GM12878 (cell line): Measurements from ENCODE around the gene ADAM30. TPM values are rescaled to one million over a fixed set of nuclear protein-coding genes. Genes with fewer than 3 reads are reported as not detected.

Experiments
- ATAC-seq: fragments of 200-7000 bp; cut with Tn5 transposase; 3 replicates; pipeline ENCODE4 v1.9.1; 2020; ENCODE audit warnings: mild to moderate bottlenecking, moderate library complexity
- BruUV-seq: library from RNA; stranded (reverse); fragments of 400-500 nt; replicated peaks from 2 replicates; lab custom pipeline; 2021; lab: Mats Ljungman, UMichigan
- CTCF ChIA-PET: fragments of 300-600 bp; sonication (Branson Sonifier 250); formaldehyde crosslinking; extraction: SDS; loops from one replicate; lab custom pipeline; 2021; ENCODE audit warnings: inconsistent platforms; lab: Yijun Ruan, JAX
- POLR2A ChIA-PET: fragments of 350-600 bp; formaldehyde crosslinking; extraction: SDS; loops from one replicate; lab custom pipeline; 2021; ENCODE audit warnings: inconsistent platforms; lab: Charles Lee
- RAD21 ChIA-PET: fragments of 300-600 bp; sonication (Branson Sonifier 250); formaldehyde crosslinking; loops from one replicate; lab custom pipeline; 2023; ENCODE audit warnings: antibody characterized with exemption; ENCODE audit not compliant: unreplicated experiment; lab: Charles Lee
- SMC1A ChIA-PET: fragments of 300-600 bp; sonication (Branson Sonifier 250); formaldehyde crosslinking; loops from one replicate; lab custom pipeline; 2023; ENCODE audit not compliant: unreplicated experiment, uncharacterized antibody; lab: Charles Lee
- DNase-seq: peaks from one replicate; pipeline ENCODE4 v3.0.0-alpha.2; 2011; ENCODE audit warnings: low read depth, low spot score
- FAIRE-seq: peaks from 3 replicates; lab custom pipeline; 2011; peaks lifted over from hg19 to GRCh38; lab: Jason Lieb, UNC
- H2AFZ ChIP-seq: 2 replicates; pipeline ENCODE4 v1.6.0; 2011; ENCODE audit warnings: low read depth, low read length, control low read depth; ENCODE audit not compliant: control insufficient read depth
- H3K27ac ChIP-seq: 2 replicates; pipeline ENCODE4 v1.5.1; 2011; ENCODE audit warnings: control low read depth; ENCODE audit not compliant: control insufficient read depth, insufficient read depth
- H3K27me3 ChIP-seq, 2 experiments: replicated peaks in 1 of 2; 2 replicates each; pipeline versions ENCODE4 v1.6.0 to v1.6.1; 2011; ENCODE audit warnings: low read length in 1 of 2; ENCODE audit not compliant: control insufficient read depth in 2 of 2, insufficient read depth in 2 of 2
- H3K36me3 ChIP-seq, 2 experiments: 2 replicates each; pipeline ENCODE4 v1.5.1; 2011; ENCODE audit warnings: low read length in 1 of 2; ENCODE audit not compliant: control insufficient read depth in 2 of 2, insufficient read depth in 2 of 2
- H3K4me1 ChIP-seq: 2 replicates; pipeline ENCODE4 v1.6.1; 2011; ENCODE audit warnings: mild to moderate bottlenecking, low read length, moderate library complexity, mixed read lengths; ENCODE audit not compliant: control insufficient read depth, insufficient read depth
- H3K4me2 ChIP-seq: 2 replicates; pipeline ENCODE4 v1.6.0; 2011; ENCODE audit warnings: control low read depth; ENCODE audit not compliant: control insufficient read depth, insufficient read depth
- H3K4me3 ChIP-seq: fragments of 200-600 bp; sonication (generic); 2 replicates; pipeline ENCODE4 v1.5.1; 2016
- H3K79me2 ChIP-seq: 2 replicates; pipeline ENCODE4 v1.6.0; 2011; ENCODE audit warnings: low read length; ENCODE audit not compliant: control insufficient read depth, insufficient read depth
- H3K9ac ChIP-seq: 2 replicates; pipeline ENCODE4 v1.8.0; 2011; ENCODE audit warnings: low read length, control low read depth, mixed read lengths; ENCODE audit not compliant: control insufficient read depth, insufficient read depth
- H3K9me3 ChIP-seq: replicated peaks from 3 replicates; pipeline ENCODE4 v1.5.1; 2011; ENCODE audit warnings: mild to moderate bottlenecking, low read length; ENCODE audit not compliant: control insufficient read depth, insufficient read depth
- H4K20me1 ChIP-seq: 2 replicates; pipeline ENCODE4 v1.6.0; 2011; ENCODE audit not compliant: control insufficient read depth, insufficient read depth
- BACH1 ChIP-seq: fragments of 450-650 bp; IDR thresholded peaks from 2 replicates; pipeline ENCODE4 v1.6.1; 2017; ENCODE audit warnings: mild to moderate bottlenecking, borderline replicate concordance
- CEBPB ChIP-seq, 2 experiments: fragments of 150-350 bp in 1 of 2; IDR thresholded peaks; 2 replicates each; pipeline ENCODE4 v1.6.1; 2012 to 2014; ENCODE audit warnings: low read depth in 2 of 2, low read length in 2 of 2, borderline replicate concordance in 1 of 2, inconsistent platforms in 1 of 2
- EED ChIP-seq: sonication (generic); IDR thresholded peaks from 2 replicates; pipeline ENCODE4 v1.6.1; 2016; ENCODE audit warnings: antibody characterized with exemption, low read depth
- HDAC2 ChIP-seq: fragments of 200-600 bp; sonication (generic); IDR thresholded peaks from 2 replicates; pipeline ENCODE4 v1.6.1; 2017
- MLLT1 ChIP-seq: fragments of 450-650 bp; IDR thresholded peaks from 2 replicates; pipeline ENCODE4 v1.6.1; 2016; ENCODE audit warnings: mild to moderate bottlenecking
- MYB ChIP-seq: fragments of 150-350 bp; IDR thresholded peaks from 2 replicates; pipeline ENCODE4 v1.6.1; 2014; ENCODE audit warnings: mild to moderate bottlenecking, low read depth, low read length, borderline replicate concordance
- SMARCA5 ChIP-seq: fragments of 450-650 bp; IDR thresholded peaks from 2 replicates; pipeline ENCODE4 v1.6.1; 2017; ENCODE audit warnings: mild to moderate bottlenecking
- in situ Hi-C: fragments of 300-500 bp; cut with MboI; formaldehyde crosslinking; loops from 9 replicates; pipeline ENCODE4 v1.14.3; 2018; ENCODE audit warnings: mixed read lengths
- intact Hi-C: fragments of 100-400 bp; cut with micrococcal nuclease; formaldehyde crosslinking; loops from one replicate; pipeline ENCODE4 v1.14.2; 2022; ENCODE audit not compliant: unreplicated experiment
- polyA plus RNA-seq, 11 experiments: library from polyadenylated mRNA; depleted of rRNA in 4 of 11; unstranded in 6 of 11; stranded (reverse) in 5 of 11; fragments of >200 nt; fragmentation: Nextera tagmentation in 4 of 11; fragmentation: Illumina TruSeq in 1 of 11; extraction: Ambion mirVana in 4 of 11; extraction: Trizol in 1 of 11; gene quantifications; 1 replicate in 1 of 11; 2 replicates in 10 of 11; pipeline versions ENCODE4 v1.2.1 to v1.2.3, GENCODE V29; 2011 to 2016; ENCODE audit warnings: inconsistent platforms in 2 of 11, missing spikeins in 2 of 11, low read depth in 1 of 11
- total RNA-seq, 4 experiments: library from RNA; depleted of rRNA in 3 of 4; stranded (reverse); fragments of >200 nt in 3 of 4; fragmentation: Illumina TruSeq in 1 of 4; extraction: Trizol in 1 of 4; gene quantifications; 2 replicates each; pipeline versions ENCODE4 v1.2.1 to v1.2.3, GENCODE V29; 2013 to 2021
- TF ChIP-seq, protein P1 (sequence below): IDR thresholded peaks from 2 replicates; pipeline ENCODE4 v1.6.1; 2011; ENCODE audit warnings: borderline replicate concordance, low read depth, mild to moderate bottlenecking, moderate library complexity, mixed read lengths, low read length; ENCODE audit not compliant: insufficient read depth; ENCODE audit errors: extremely low read length

ADAM30 gene
- total and polyA plus RNA-seq, 10 of the 15 experiments (the other 5 are each of a cell fraction or from before 2014, with no cell fraction given) = not detected

- no peak overlapping the region for H3K27ac ChIP-seq
- H3K9ac ChIP-seq = no peak overlapping the region
- intact Hi-C loops (loop anchor here (5.0 kb wide), 1 partner anchor 80 kb away; no protein-coding TSS in a partner anchor), in situ Hi-C loops (no loop called here)
- no peaks in the 10 kb centered on the region; a peak in 2 of 4 replicates for H3K27me3 ChIP-seq
- no peaks in the 10 kb centered on the region; the same call in 2 of the 3 replicates for H3K9me3 ChIP-seq
- no TSS peak for BruUV-seq
- ChIA-PET POLR2A (no interaction called here), CTCF (interaction anchor here (1.0 kb wide), 1 partner anchor 15 kb away, joined by 3 read pairs; no protein-coding TSS in a partner anchor), SMC1A (no interaction called here), RAD21 (no interaction called here)
- no peaks in the 10 kb centered on the region for H3K36me3 ChIP-seq
- FAIRE-seq = no peak
- TF ChIP-seq SMARCA5 (no peak), HDAC2 (no peak), BACH1 (no peak), EED (no peak), MLLT1 (no peak), MYB (no peak), CEBPB (IDR thresholded peaks at IDR 0.05; ENCODE audit: borderline replicate concordance in 1 of 2, low read depth in 2 of 2, low read length in 2 of 2) (no peak)
- TF ChIP-seq, protein P1, sequence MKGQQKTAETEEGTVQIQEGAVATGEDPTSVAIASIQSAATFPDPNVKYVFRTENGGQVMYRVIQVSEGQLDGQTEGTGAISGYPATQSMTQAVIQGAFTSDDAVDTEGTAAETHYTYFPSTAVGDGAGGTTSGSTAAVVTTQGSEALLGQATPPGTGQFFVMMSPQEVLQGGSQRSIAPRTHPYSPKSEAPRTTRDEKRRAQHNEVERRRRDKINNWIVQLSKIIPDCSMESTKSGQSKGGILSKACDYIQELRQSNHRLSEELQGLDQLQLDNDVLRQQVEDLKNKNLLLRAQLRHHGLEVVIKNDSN = no peak
- H2AFZ ChIP-seq = no peak overlapping the region
- no peak for DNase-seq
- H4K20me1 ChIP-seq = no peaks in the 10 kb centered on the region
- no peaks in the 10 kb centered on the region for H3K79me2 ChIP-seq
- no peak overlapping the region for H3K4me2 ChIP-seq
- H3K4me3 ChIP-seq = no peak overlapping the region
- H3K4me1 ChIP-seq = no peaks in the 10 kb centered on the region
- ATAC-seq = no peak
Measured at GRCh38 chr1:119887427-119887826, 8.9 kb downstream of the ADAM30 start.
